ENCODE results near the gene TSHZ2. TPM values are rescaled to one million over a fixed set of nuclear protein-coding genes. Genes with fewer than 3 reads are reported as not detected.

The TSHZ2 gene
- total RNA-seq, 1 donor from 2014 or later = 1.2 TPM

DNA sequence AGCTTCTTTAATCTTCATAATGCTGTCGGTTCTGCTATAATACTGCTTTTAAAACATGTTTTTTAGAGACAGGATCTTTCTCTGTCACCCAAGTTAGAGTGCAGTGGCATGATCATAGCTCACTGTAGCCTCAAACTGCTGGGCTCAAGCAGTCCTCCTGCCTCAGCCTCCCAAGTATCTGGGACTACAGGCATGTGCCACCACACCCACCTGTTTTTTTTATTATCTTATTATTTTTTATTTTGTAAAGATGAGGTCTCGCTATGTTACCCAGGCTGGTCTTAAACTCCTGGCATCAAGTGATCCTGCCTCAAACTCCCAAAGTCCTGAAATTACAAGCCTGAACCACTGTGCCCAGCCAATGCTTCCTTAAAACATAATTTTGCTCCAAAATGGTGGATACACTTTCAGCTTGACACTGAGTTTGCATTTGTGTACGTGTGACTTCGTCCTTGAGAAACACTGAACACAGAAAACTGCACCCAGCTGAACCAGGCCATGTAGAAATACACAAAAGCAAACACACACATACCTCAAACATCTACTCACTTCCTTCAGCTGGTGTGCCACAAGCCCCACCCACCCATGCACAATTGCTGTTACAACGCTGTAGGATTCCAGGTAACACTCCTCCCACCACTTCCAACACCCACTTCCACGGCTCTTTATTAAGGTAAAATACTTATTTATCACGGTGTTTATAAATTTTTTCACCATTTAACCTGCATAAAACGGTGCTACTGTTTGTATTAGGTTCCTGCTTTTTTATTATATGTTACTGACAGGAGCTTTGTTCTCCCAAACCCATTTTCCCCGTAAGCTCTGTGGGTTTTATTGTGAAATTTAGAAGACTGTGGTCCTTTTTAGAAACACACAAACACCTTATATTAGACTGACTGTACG is 109.1 kb downstream of the TSHZ2 start:
- H3K36me3 Mint-ChIP-seq (ENCODE audit: low read depth, unreplicated experiment) = no peaks in the 10 kb centered on the region
- Histone ChIP-seq H3K4me2 (ENCODE audit: low read length) (peak overlapping the region; percentile 2), H3K79me2 (ENCODE audit: insufficient read depth, low read length) (no peaks in the 10 kb centered on the region), H2AFZ (ENCODE audit: low read depth, low read length) (peak overlapping the region; percentile 9), H3K9me3 (ENCODE audit: insufficient read depth, low read depth, low read length) (no peaks in the 10 kb centered on the region), H3K9ac (ENCODE audit: low read length) (no peak overlapping the region), H4K20me1 (ENCODE audit: insufficient read depth, low read length) (no peaks in the 10 kb centered on the region), H3K4me1 (ENCODE audit: insufficient read depth, low read length) (peaks cover 14% of the 10 kb centered on the region), H3K27ac (ENCODE audit: low read depth, low read length) (no peak overlapping the region), H3K4me3 (ENCODE audit: insufficient read depth, low read depth, low read length) (no peak overlapping the region), H3K36me3 (ENCODE audit: insufficient read depth, low read length) (no peaks in the 10 kb centered on the region), H3K27me3 (ENCODE audit: insufficient read depth, low read length) (no peaks in the 10 kb centered on the region)
- H3K9me3 Mint-ChIP-seq (ENCODE audit: unreplicated experiment) = no peaks in the 10 kb centered on the region
- H3K27me3 Mint-ChIP-seq (ENCODE audit: low read depth, unreplicated experiment) = peaks cover 4% of the 10 kb centered on the region
- DNase-seq (ENCODE audit: low read depth) = peak; percentile 90
- peak; percentile 13 for FAIRE-seq
- no peak overlapping the region for H3K4me3 Mint-ChIP-seq (ENCODE audit: unreplicated experiment)
- peaks cover 5% of the 10 kb centered on the region for H3K4me1 Mint-ChIP-seq (ENCODE audit: low read depth, unreplicated experiment)
- TF ChIP-seq EZH2 (IDR thresholded peaks at IDR 0.05; ENCODE audit: insufficient read depth, low read length) = no peak
- TF ChIP-seq, protein P1, sequence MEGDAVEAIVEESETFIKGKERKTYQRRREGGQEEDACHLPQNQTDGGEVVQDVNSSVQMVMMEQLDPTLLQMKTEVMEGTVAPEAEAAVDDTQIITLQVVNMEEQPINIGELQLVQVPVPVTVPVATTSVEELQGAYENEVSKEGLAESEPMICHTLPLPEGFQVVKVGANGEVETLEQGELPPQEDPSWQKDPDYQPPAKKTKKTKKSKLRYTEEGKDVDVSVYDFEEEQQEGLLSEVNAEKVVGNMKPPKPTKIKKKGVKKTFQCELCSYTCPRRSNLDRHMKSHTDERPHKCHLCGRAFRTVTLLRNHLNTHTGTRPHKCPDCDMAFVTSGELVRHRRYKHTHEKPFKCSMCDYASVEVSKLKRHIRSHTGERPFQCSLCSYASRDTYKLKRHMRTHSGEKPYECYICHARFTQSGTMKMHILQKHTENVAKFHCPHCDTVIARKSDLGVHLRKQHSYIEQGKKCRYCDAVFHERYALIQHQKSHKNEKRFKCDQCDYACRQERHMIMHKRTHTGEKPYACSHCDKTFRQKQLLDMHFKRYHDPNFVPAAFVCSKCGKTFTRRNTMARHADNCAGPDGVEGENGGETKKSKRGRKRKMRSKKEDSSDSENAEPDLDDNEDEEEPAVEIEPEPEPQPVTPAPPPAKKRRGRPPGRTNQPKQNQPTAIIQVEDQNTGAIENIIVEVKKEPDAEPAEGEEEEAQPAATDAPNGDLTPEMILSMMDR (IDR thresholded peaks at IDR 0.05; ENCODE audit: insufficient read depth, low read depth, low read length) = no peak
- H3K27ac Mint-ChIP-seq (ENCODE audit: unreplicated experiment) = peak overlapping the region; percentile 36

DNA sequence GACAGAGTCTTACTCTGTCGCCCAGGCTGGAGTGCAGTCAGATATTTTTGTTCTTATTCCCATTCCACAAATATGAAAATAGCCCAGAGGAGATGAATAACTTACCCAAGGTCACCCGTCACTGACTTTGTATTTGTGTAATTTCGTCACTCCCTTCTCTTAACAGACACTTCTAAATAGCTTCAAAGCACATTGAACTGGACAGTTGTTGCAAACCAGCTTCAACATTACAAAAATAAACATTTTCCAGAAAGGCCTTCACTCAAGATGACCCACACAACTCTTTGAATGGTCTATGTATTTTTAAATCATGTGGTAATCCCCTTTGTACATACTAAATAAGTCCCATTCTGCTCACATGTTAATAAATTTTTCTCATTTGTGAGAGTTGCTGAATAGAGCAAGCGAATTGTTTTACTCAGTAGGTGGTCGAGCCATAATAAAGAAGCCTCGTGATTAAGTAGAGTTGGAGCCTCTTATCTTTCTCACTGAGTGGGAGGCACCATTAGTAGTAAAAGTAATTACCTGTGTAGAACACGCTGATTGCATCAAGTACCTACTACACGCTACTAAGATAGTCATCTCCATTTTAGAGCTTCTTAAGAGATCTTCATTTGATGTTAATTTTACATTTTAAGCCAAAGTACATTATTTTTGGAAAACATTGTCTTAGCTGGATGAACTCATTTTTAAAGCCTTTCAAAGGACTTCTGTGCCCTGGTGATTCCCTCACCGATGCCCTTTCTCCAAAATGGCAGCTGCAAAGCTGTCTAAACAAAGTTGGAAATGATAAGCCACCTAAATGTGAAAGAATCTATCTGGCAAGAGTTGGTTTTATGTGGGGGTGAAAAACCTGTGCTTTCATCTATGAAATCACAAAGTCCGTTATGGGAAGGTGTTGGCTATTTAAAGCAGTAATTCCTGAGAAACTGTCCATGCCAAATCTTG is 110.0 kb downstream of the TSHZ2 start:
- peaks cover 13% of the 10 kb centered on the region for H3K4me1 ChIP-seq (ENCODE audit: insufficient read depth, low read length)
- H3K79me2 ChIP-seq (ENCODE audit: insufficient read depth, low read length) = no peaks in the 10 kb centered on the region
- no peak overlapping the region for H3K4me3 ChIP-seq (ENCODE audit: insufficient read depth, low read depth, low read length)
- H3K4me2 ChIP-seq (ENCODE audit: low read length) = no peak overlapping the region
- no peak overlapping the region for H3K9ac ChIP-seq (ENCODE audit: low read length)
- DNase-seq (ENCODE audit: low read depth) (peak; percentile 76), FAIRE-seq (no peak)
- Mint-ChIP-seq H3K9me3 (ENCODE audit: unreplicated experiment) (no peaks in the 10 kb centered on the region), H3K4me1 (ENCODE audit: low read depth, unreplicated experiment) (peaks cover 5% of the 10 kb centered on the region), H3K27me3 (ENCODE audit: low read depth, unreplicated experiment) (peaks cover 4% of the 10 kb centered on the region), H3K27ac (ENCODE audit: unreplicated experiment) (no peak overlapping the region), H3K36me3 (ENCODE audit: low read depth, unreplicated experiment) (no peaks in the 10 kb centered on the region), H3K4me3 (ENCODE audit: unreplicated experiment) (no peak overlapping the region)
- H4K20me1 ChIP-seq (ENCODE audit: insufficient read depth, low read length) = no peaks in the 10 kb centered on the region
- H3K9me3 ChIP-seq (ENCODE audit: insufficient read depth, low read depth, low read length) = no peaks in the 10 kb centered on the region
- no peaks in the 10 kb centered on the region for H3K36me3 ChIP-seq (ENCODE audit: insufficient read depth, low read length)
- H3K27me3 ChIP-seq (ENCODE audit: insufficient read depth, low read length) = no peaks in the 10 kb centered on the region
- H3K27ac ChIP-seq (ENCODE audit: low read depth, low read length) = no peak overlapping the region
- no peak overlapping the region for H2AFZ ChIP-seq (ENCODE audit: low read depth, low read length)
- TF ChIP-seq, protein P1 (IDR thresholded peaks at IDR 0.05; ENCODE audit: insufficient read depth, low read depth, low read length) = no peak

Data from astrocyte (in vitro differentiated cells and primary cell).